IMR-90 (cell line): ENCODE measurements around the gene CCT7.

ENCODE experiments used
- BHLHE40 ChIP-seq: fragments of 150-350 bp; IDR thresholded peaks from 2 replicates; pipeline ENCODE4 v1.6.1; 2016; ENCODE audit warnings: mild to moderate bottlenecking, low read depth, low read length
- CEBPB ChIP-seq: IDR thresholded peaks from 2 replicates; pipeline ENCODE4 v1.6.1; 2012; ENCODE audit warnings: low read depth, low read length, improper control_type of control experiment
- CHD1 ChIP-seq: IDR thresholded peaks from 2 replicates; pipeline ENCODE4 v1.6.1; 2012; ENCODE audit warnings: low read depth, low read length, improper control_type of control experiment
- CTCF ChIP-seq: conservative IDR thresholded peaks from 2 replicates; pipeline ENCODE4 v1.5.1; 2012; ENCODE audit warnings: mild to moderate bottlenecking, low read depth, low read length, improper control_type of control experiment
- ELK1 ChIP-seq: fragments of 150-350 bp; IDR thresholded peaks from 2 replicates; pipeline ENCODE4 v1.6.1; 2016; ENCODE audit warnings: low read depth, mild to moderate bottlenecking, low read length, moderate library complexity, borderline replicate concordance
- FOS ChIP-seq: fragments of 150-350 bp; IDR thresholded peaks from 2 replicates; pipeline ENCODE4 v1.6.1; 2016; ENCODE audit warnings: low read depth, low read length
- MXI1 ChIP-seq: IDR thresholded peaks from 2 replicates; pipeline ENCODE4 v1.6.1; 2012; ENCODE audit warnings: low read depth, mild to moderate bottlenecking, low read length, moderate library complexity, borderline replicate concordance
- NFE2L2 ChIP-seq: fragments of 150-350 bp; IDR thresholded peaks from 2 replicates; pipeline ENCODE4 v1.6.1; 2016; ENCODE audit warnings: low read depth, mild to moderate bottlenecking, low read length
- POLR2A ChIP-seq: IDR thresholded peaks from 2 replicates; pipeline ENCODE4 v1.6.1; 2012; ENCODE audit warnings: mild to moderate bottlenecking, low read depth, low read length
- RAD21 ChIP-seq: IDR thresholded peaks from 2 replicates; pipeline ENCODE4 v1.6.1; 2012; ENCODE audit warnings: low read length, improper control_type of control experiment
- RCOR1 ChIP-seq: IDR thresholded peaks from 2 replicates; pipeline ENCODE4 v1.6.1; 2012; ENCODE audit warnings: mild to moderate bottlenecking, low read length, improper control_type of control experiment; ENCODE audit not compliant: insufficient replicate concordance
- RFX5 ChIP-seq: IDR thresholded peaks from 2 replicates; pipeline ENCODE4 v1.8.0; 2012; ENCODE audit warnings: low read depth, mild to moderate bottlenecking, low read length, moderate library complexity
- SMC3 ChIP-seq: fragments of 150-350 bp; IDR thresholded peaks from 2 replicates; pipeline ENCODE4 v1.6.1; 2016; ENCODE audit warnings: low read depth, mild to moderate bottlenecking, antibody characterized with exemption, low read length, moderate library complexity
- USF2 ChIP-seq: fragments of 150-350 bp; IDR thresholded peaks from 2 replicates; pipeline ENCODE4 v1.6.1; 2017; ENCODE audit warnings: mild to moderate bottlenecking, antibody characterized with exemption, low read length, low read depth

- TF ChIP-seq CTCF (no peak), FOS (no peak), RAD21 (no peak), RCOR1 (no peak), ELK1 (no peak), POLR2A (no peak), BHLHE40 (no peak), USF2 (no peak), MXI1 (no peak), RFX5 (no peak), CEBPB (no peak), CHD1 (no peak), SMC3 (no peak), NFE2L2 (no peak)
Observed at GRCh38 chr2:73202156-73203054, 31.7 kb upstream of the CCT7 start, which contains the start of gene NOTO.
